Mucosa of descending colon (tissue), 3 donors: ENCODE results near the gene TMEM171. TPM values are rescaled to one million over a fixed set of nuclear protein-coding genes. Genes with fewer than 3 reads are reported as not detected.
A peak's percentile ranks its signal among the peaks of the same experiment; 100 is the strongest.

Source experiments
- ATAC-seq: fragments of 200-7000 bp; cut with Tn5 transposase; one replicate; pipeline ENCODE4 v1.9.1; 2020; ENCODE audit warnings: mild to moderate bottlenecking, moderate library complexity
- DNase-seq, 3 donors: peaks; one replicate each; pipeline ENCODE4 v3.0.0-alpha.2; 2020
- H3K36me3 ChIP-seq: fragments of 200-600 bp; one replicate; pipeline ENCODE4 v1.8.0; 2021; ENCODE audit warnings: low read depth, mild to moderate bottlenecking
- H3K4me1 ChIP-seq: fragments of 200-600 bp; one replicate; pipeline ENCODE4 v1.8.0; 2021; ENCODE audit warnings: low read depth, mild to moderate bottlenecking
- H3K4me3 ChIP-seq: fragments of 200-600 bp; one replicate; pipeline ENCODE4 v1.8.0; 2021; ENCODE audit warnings: mild to moderate bottlenecking
- H3K9me3 ChIP-seq: fragments of 200-600 bp; one replicate; pipeline ENCODE4 v1.8.0; 2021; ENCODE audit warnings: mild to moderate bottlenecking
- CTCF ChIP-seq: fragments of 200-600 bp; IDR thresholded peaks from one replicate; pipeline ENCODE4 v1.8.0; 2022; ENCODE audit warnings: antibody characterized with exemption, mild to moderate bottlenecking
- intact Hi-C, 2 donors: fragments of 100-400 bp; cut with DNase I in 1 of 2; cut with micrococcal nuclease in 1 of 2; formaldehyde crosslinking; loops; one replicate each; pipeline versions ENCODE4 v1.11.0 to v1.11.1; 2022; cut with DNase I, micrococcal nuclease
- total RNA-seq, 3 donors: library from RNA; stranded (reverse); fragmentation: NEBNext Ultra II Directional in 2 of 3; extraction: Animal tissue kit (Norgen Biotek cat#: 25700) in 2 of 3; gene quantifications; one replicate each; pipeline versions ENCODE4 v1.2.1 to v1.2.4, GENCODE V29; 2021 to 2023
- donor health status: DM: no; HTN: no; CAD: no; lungs with moderate emphysema.
- donor health status: DM: no; HTN: no; CAD: no.
- donor health status: DM: no; HTN: yes; CAD: no.

The TMEM171 gene
- total RNA-seq, 3 donors from 2014 or later = 34.5 to 101 (median 70.9) TPM

- Histone ChIP-seq H3K4me1 (peaks cover 23% of the 10 kb centered on the region), H3K9me3 (no peaks in the 10 kb centered on the region), H3K36me3 (no peaks in the 10 kb centered on the region), H3K4me3 (no peak overlapping the region)
- ATAC-seq = peak; percentile 24
- intact Hi-C loops = no loop called here
- no peak for TF ChIP-seq CTCF
- no peak for DNase-seq
Measured at GRCh38 chr5:73135429-73136054, 15.2 kb downstream of the TMEM171 start.

- Histone ChIP-seq H3K4me1 (peaks cover 18% of the 10 kb centered on the region), H3K9me3 (no peaks in the 10 kb centered on the region), H3K4me3 (no peak overlapping the region), H3K36me3 (no peaks in the 10 kb centered on the region)
- ATAC-seq (peak; percentile 2), DNase-seq (no peak)
- TF ChIP-seq CTCF = no peak
- intact Hi-C loops = no loop called here
Measured at GRCh38 chr5:73136055-73136562, 15.7 kb downstream of the TMEM171 start.

- Histone ChIP-seq H3K36me3 (no peaks in the 10 kb centered on the region), H3K4me1 (peaks cover 4% of the 10 kb centered on the region), H3K9me3 (no peaks in the 10 kb centered on the region), H3K4me3 (no peak overlapping the region)
- no peak for TF ChIP-seq CTCF
- DNase-seq (no peak), ATAC-seq (no peak)
- intact Hi-C loops = no loop called here
Measured at GRCh38 chr5:73137563-73138530, 17.5 kb downstream of the TMEM171 start.

GRCh38 chr5:73139485-73139884 is 19.1 kb downstream of the TMEM171 start:
- H3K4me3 ChIP-seq = no peak overlapping the region
- DNase-seq (no peak), ATAC-seq (peak; percentile 81)
- no peaks in the 10 kb centered on the region for H3K9me3 ChIP-seq
- intact Hi-C loops = no loop called here
- no peak for TF ChIP-seq CTCF
- peaks cover 4% of the 10 kb centered on the region for H3K4me1 ChIP-seq
- H3K36me3 ChIP-seq = no peaks in the 10 kb centered on the region

GRCh38 chr5:73140801-73141200 is 20.4 kb downstream of the TMEM171 start:
- H3K4me3 ChIP-seq = no peak overlapping the region
- peaks cover 4% of the 10 kb centered on the region for H3K4me1 ChIP-seq
- TF ChIP-seq CTCF = no peak
- H3K36me3 ChIP-seq = no peaks in the 10 kb centered on the region
- DNase-seq (no peak), ATAC-seq (no peak)
- intact Hi-C loops = no loop called here
- H3K9me3 ChIP-seq = no peaks in the 10 kb centered on the region
